Esophagus muscularis mucosa (tissue), 4 donors: ENCODE data around the gene KCNE4. TPM values are rescaled to one million over a fixed set of nuclear protein-coding genes. Genes with fewer than 3 reads are reported as not detected.

Experiments used
- DNase-seq: peaks from one replicate; pipeline ENCODE4 v3.0.0-alpha.2; 2017; ENCODE audit errors: extremely low spot score
- H3K27ac ChIP-seq, 4 donors: fragments of 200-600 bp; sonication (generic); replicated peaks in 1 of 4; 1 replicate in 3 of 4; 2 replicates in 1 of 4; pipeline ENCODE4 v1.5.1; 2016 to 2019; ENCODE audit warnings: mild to moderate bottlenecking in 1 of 4
- H3K27me3 ChIP-seq, 4 donors: fragments of 200-600 bp; sonication (generic); one replicate each; pipeline versions ENCODE4 v1.5.1 to v1.6.0; 2016 to 2019
- H3K36me3 ChIP-seq, 4 donors: fragments of 200-600 bp; sonication (generic); one replicate each; pipeline ENCODE4 v1.5.1; 2016 to 2019
- H3K4me1 ChIP-seq, 4 donors: fragments of 200-600 bp; sonication (generic); one replicate each; pipeline ENCODE4 v1.5.1; 2016 to 2019
- H3K4me3 ChIP-seq, 4 donors: fragments of 200-600 bp; sonication (generic); 1 replicate in 2 of 4; 2 replicates in 2 of 4; pipeline ENCODE4 v1.5.1; 2016 to 2019; ENCODE audit warnings: mild to moderate bottlenecking in 4 of 4, moderate library complexity in 1 of 4
- H3K9me3 ChIP-seq, 4 donors: fragments of 200-600 bp; sonication (generic); 1 replicate in 3 of 4; 2 replicates in 1 of 4; pipeline ENCODE4 v1.5.1; 2016 to 2019
- EP300 ChIP-seq: sonication (generic); formaldehyde crosslinking; IDR thresholded peaks from one replicate; pipeline ENCODE4 v1.6.1; 2017; ENCODE audit warnings: antibody characterized with exemption
- POLR2A ChIP-seq: fragments of 450-650 bp; IDR thresholded peaks from one replicate; pipeline ENCODE4 v1.6.1; 2017; ENCODE audit warnings: antibody characterized with exemption, moderate library complexity, mild to moderate bottlenecking, low read depth
- POLR2AphosphoS5 ChIP-seq, 2 donors: sonication (generic); formaldehyde crosslinking; IDR thresholded peaks; one replicate each; pipeline ENCODE4 v1.6.1; 2017; ENCODE audit warnings: antibody characterized with exemption in 2 of 2
- WGBS: methylation state at CpG from one replicate; pipeline ENCODE4 v1.1.5; 2018; 5-methylcytosine and 5-hydroxymethylcytosine counted together
- intact Hi-C: fragments of 100-400 bp; cut with DNase I; formaldehyde crosslinking; loops from one replicate; pipeline ENCODE4 v1.15.1; 2023
- total RNA-seq, 4 donors: library from RNA; depleted of rRNA; stranded (reverse); fragments of >200 nt; gene quantifications; one replicate each; pipeline versions ENCODE4 v1.1.0 to v1.2.1, GENCODE V29; 2016
- TF ChIP-seq, protein P1 (sequence below), 3 experiments: fragments of 200-600 bp in 2 of 3; fragments of 450-650 bp in 1 of 3; sonication (generic) in 2 of 3; IDR thresholded peaks; one replicate each; pipeline ENCODE4 v1.5.1; 2017 to 2019; ENCODE audit warnings: antibody characterized with exemption in 3 of 3, mild to moderate bottlenecking in 2 of 3, moderate library complexity in 1 of 3

Gene KCNE4
- total RNA-seq, 4 donors from 2014 or later = 11.6 to 38.1 (median 17.7) TPM

DNA sequence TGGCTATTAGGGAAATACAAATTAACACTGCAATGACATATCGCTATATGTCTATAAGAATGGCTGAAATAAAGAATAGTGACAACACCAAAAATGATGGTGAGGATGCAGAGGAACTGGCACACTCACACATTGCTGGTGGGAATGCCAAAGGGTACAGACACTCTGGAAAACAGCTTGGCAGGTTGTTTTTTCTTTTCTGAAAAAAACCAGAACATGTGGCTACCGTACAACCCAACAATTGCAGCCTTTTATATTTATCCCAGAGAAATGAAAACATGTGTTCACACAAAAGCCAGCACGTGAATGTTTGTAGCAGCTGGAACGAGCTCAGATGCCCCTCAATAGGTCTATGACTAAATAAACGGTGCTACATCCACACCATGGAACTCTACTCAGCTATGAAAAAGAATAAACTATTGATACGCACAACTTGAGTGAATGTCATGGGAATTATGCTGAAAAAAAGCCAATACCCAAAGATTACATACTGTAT, 45.9 kb downstream of the KCNE4 start:
- H3K9me3 ChIP-seq = no peaks in the 10 kb centered on the region
- peaks cover 10 to 63% (median 56%) of the 10 kb centered on the region in 4 donors for H3K4me1 ChIP-seq
- TF ChIP-seq POLR2A = no peak
- TF ChIP-seq EP300 = no peak
- TF ChIP-seq, protein P1, sequence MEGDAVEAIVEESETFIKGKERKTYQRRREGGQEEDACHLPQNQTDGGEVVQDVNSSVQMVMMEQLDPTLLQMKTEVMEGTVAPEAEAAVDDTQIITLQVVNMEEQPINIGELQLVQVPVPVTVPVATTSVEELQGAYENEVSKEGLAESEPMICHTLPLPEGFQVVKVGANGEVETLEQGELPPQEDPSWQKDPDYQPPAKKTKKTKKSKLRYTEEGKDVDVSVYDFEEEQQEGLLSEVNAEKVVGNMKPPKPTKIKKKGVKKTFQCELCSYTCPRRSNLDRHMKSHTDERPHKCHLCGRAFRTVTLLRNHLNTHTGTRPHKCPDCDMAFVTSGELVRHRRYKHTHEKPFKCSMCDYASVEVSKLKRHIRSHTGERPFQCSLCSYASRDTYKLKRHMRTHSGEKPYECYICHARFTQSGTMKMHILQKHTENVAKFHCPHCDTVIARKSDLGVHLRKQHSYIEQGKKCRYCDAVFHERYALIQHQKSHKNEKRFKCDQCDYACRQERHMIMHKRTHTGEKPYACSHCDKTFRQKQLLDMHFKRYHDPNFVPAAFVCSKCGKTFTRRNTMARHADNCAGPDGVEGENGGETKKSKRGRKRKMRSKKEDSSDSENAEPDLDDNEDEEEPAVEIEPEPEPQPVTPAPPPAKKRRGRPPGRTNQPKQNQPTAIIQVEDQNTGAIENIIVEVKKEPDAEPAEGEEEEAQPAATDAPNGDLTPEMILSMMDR (IDR thresholded peaks at IDR 0.05) = no peak
- TF ChIP-seq POLR2AphosphoS5 (IDR thresholded peaks at IDR 0.05) = no peak
- H3K27ac ChIP-seq = no peak overlapping the region
- H3K36me3 ChIP-seq = no peaks in the 10 kb centered on the region
- H3K4me3 ChIP-seq = no peak overlapping the region
- no peak for DNase-seq
- whole genome bisulfite sequencing = 63% methylated on average over 6 of the region's 6 CpGs
- no peaks in the 10 kb centered on the region for H3K27me3 ChIP-seq
- intact Hi-C loops = loop anchor here (5.0 kb wide), 1 partner anchor 101 kb away; no protein-coding TSS in a partner anchor

DNA sequence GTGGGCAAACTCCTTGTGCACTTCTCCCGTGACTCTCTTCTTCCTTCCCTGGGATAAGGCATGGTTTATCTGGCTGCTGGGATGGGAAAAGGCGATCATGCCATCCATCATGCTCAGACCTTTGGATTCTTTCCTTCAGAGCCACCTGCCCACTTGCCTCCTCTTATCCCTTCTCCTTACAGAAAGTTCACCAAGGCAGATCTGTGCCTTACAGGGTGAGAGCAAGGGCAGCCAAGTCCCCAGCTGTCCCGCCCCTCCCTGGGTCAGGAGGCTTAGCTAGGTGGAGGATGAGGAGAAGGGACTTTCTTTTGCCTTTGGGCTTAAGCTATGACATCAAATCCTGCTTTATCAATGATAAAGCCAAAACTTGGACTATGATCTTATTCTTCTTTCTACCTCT, 47.6 kb downstream of the KCNE4 start:
- no peaks in the 10 kb centered on the region for H3K36me3 ChIP-seq
- peak; percentile 31 for DNase-seq
- no peaks in the 10 kb centered on the region for H3K27me3 ChIP-seq
- H3K4me3 ChIP-seq = no peak overlapping the region
- 49% methylated on average over 3 of the region's 3 CpGs for WGBS
- TF ChIP-seq, protein P1 (IDR thresholded peaks at IDR 0.05) = no peak
- TF ChIP-seq POLR2A = no peak
- no peak for TF ChIP-seq POLR2AphosphoS5 (IDR thresholded peaks at IDR 0.05)
- TF ChIP-seq EP300 = no peak
- no peaks in the 10 kb centered on the region for H3K9me3 ChIP-seq
- H3K4me1 ChIP-seq = peaks cover 3 to 59% (median 50%) of the 10 kb centered on the region in 4 donors
- intact Hi-C loops = loop anchor here (5.0 kb wide), 1 partner anchor 102 kb away; no protein-coding TSS in a partner anchor
- peak overlapping the region; percentile 53 to 75 (median 73) for H3K27ac ChIP-seq

DNA sequence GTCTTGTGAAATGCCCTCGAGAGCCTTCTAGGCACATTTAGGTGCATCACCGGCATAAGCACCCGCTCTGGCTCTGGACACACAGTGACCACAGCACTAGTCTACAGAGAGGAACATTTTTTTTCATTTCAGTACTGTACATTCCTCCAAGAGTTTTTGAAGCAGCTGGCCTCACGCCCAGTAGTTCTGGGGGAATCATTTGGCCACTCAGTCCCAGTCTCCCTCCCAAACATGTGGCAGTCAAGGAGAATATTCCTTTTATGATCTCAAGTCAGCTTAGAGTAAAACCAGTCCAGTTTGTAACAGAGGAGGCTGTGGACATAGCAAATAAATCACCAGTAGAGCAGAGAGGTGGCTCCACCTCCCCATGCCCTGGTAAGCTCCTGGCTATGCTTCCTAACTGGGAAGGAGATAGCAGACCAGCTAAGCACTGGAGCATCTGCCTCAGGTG, 48.1 kb downstream of the KCNE4 start:
- intact Hi-C loops = loop anchor here (5.0 kb wide), 2 partner anchors 43 to 118 kb away; no protein-coding TSS in a partner anchor
- Histone ChIP-seq H3K9me3 (no peaks in the 10 kb centered on the region), H3K4me1 (peaks cover 3 to 59% (median 50%) of the 10 kb centered on the region in 4 donors), H3K4me3 (no peak overlapping the region), H3K27me3 (no peaks in the 10 kb centered on the region), H3K27ac (peak overlapping the region; percentile 53 to 75 (median 73)), H3K36me3 (no peaks in the 10 kb centered on the region)
- no peak for TF ChIP-seq EP300
- no peak for TF ChIP-seq POLR2A
- TF ChIP-seq, protein P1 (IDR thresholded peaks at IDR 0.05) = peak in 2 of 3 experiments; percentile 21 to 24
- peak; percentile 72 to 77 for TF ChIP-seq POLR2AphosphoS5 (IDR thresholded peaks at IDR 0.05)
- WGBS = 11% methylated on average over 4 of the region's 4 CpGs
- no peak for DNase-seq

DNA sequence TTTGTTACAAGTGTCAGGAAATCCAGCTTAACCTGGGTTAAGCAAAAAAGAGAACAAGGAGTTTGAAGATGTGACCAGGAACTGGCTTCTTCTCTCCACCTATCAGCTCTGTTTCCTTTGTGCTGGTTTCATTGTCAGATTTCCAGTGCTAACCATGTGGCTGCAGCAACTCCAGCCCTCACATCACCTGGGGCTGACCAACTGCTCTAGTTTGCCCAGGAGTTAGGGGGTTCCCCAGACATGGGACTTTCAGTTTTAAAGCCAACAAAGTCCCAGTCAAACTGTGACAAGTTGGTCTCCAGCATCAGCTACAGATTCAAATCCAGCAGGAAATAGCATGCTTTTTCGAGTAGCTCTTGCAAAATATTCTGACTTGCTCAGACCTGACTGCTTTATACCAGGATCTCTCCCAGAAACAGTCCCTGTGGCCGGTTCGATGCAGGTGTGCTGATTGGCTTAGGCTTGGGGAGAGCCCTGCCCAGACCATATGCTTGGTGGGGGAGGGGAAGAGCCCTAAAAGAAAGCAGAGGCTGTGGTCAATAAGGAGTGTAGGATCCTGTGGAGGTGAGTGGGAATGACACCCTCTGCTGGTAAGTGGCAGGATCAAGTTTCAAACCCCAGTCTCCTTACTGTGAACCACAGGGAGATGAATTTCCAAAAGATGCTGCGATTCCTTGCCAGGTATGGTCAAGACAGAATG, 49.5 kb downstream of the KCNE4 start:
- WGBS = 43% methylated on average over 3 of the region's 4 CpGs
- no peaks in the 10 kb centered on the region for H3K27me3 ChIP-seq
- intact Hi-C loops = loop anchor here (5.0 kb wide), 2 partner anchors 44 to 119 kb away; no protein-coding TSS in a partner anchor
- no peaks in the 10 kb centered on the region for H3K36me3 ChIP-seq
- peak overlapping the region; percentile 53 to 75 (median 73) for H3K27ac ChIP-seq
- peaks cover 3 to 48% (median 44%) of the 10 kb centered on the region in 4 donors for H3K4me1 ChIP-seq
- DNase-seq = peak; percentile 60
- no peak overlapping the region for H3K4me3 ChIP-seq
- TF ChIP-seq, protein P1 (IDR thresholded peaks at IDR 0.05) = peak; percentile 45 to 63 (median 50)
- TF ChIP-seq POLR2AphosphoS5 (IDR thresholded peaks at IDR 0.05) (peak in 1 of 2 donors; percentile 22), EP300 (no peak)
- no peaks in the 10 kb centered on the region for H3K9me3 ChIP-seq
